NCI-H1417 (cell line): ENCODE measurements around the gene STAT2.
"Not testable (repeated sequence)": the region's sequence is repeated elsewhere in the genome, so short reads cannot be mapped to it uniquely, and the experiment has no call there.

Experiments used
- DNase-seq, 3 experiments: peaks; one replicate each; lab custom pipeline; 2025; lab: John Stamatoyannopoulos, UW

Gene STAT2

DNA sequence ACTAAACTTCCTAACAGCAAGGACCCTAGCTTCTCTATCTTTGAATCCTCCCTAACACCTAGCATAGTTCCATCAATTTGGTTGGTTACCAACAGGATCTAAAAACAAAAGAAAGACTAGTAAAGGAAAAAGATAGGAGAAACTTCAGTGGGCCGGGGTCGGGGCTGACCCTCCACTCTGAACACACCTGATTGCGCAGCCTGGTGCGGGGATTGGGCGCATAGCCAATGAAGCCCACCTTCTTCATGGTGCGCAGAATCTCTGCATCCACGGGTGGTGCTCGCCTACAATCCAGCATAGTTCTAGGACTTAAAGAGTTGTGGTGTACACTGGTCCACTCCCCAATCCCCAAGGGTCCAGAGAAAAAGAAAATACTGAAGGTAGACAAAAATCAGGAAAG lies 33.8 kb downstream of the STAT2 start:
- DNase-seq: no peak

DNA sequence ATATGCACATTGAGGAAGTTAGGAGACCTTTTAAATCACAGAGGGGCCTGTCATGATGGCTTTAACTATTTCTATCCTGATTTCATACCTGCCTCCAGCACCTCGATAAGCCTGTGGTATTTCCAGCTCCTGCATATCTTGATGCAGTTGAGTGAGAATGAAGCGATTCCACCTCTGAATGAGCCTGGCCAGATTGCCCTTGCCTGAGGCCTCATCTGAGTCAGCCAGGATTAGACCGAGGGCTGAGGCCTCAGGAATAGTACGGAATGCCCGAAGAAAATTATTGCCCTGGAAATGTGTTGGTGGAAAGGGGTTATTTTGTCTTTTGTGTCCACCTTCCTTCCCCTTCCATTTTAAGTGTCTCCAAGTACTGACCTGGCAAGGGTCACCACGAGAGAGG lies 35.7 kb downstream of the STAT2 start:
- DNase-seq: no peak

DNA sequence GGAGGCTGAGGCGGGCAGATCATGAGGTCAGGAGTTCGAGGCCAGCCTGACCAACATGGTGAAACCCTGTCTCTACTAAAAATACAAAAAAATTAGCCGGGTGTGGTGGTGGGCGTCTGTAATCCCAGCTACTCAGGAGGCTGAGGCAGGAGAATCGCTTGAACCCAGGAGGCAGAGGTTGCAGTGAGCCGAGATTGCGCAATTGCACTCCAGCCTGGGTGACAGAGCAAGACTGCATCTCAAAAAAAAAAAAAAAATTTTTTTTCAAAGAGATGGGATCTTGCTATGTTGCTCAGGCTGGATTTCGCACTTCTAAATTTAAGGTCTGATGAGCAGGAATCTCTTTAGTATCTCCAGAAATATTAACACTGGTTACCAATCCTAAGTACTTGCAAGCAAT lies 38.3 kb downstream of the STAT2 start:
- DNase-seq: not testable (repeated sequence)

DNA sequence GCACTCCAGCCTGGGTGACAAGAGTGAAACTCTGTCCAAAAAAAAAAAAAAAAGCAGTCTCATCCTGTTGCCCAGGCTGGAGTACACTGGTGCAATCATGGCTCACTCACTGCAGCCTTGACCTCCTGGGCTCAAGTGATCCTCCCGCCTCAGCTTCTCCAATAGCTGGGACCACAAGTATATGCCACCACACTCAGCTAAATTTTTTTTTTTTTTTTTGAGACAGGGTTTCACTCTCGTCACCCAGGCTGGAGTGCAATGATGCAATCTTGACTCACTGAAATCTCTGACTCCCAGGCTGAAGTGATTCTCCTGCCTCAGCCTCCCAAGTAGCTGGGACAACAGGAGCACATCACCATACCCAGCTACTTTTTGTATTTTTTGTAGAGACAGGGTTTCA lies 38.9 kb downstream of the STAT2 start:
- no peak for DNase-seq

DNA sequence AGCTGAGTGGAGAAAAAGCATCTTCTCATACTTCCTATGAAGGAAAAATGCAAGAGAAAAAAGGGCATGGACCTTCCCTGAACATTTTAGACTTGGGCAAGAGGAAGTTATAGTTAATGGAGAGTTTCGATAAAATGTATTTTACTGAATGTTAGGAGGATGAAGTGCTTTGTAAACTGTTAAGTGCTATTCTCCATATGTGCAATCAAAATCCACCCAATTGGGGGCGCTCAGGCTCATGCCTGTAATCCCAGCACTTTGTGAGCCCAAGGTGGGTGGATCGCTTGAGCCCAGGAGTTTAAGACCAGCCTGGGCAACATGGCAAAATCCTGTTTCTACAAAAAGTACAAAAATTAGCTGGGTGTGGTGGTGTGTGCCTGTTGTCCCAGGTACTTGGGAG lies 42.2 kb downstream of the STAT2 start:
- no peak for DNase-seq

DNA sequence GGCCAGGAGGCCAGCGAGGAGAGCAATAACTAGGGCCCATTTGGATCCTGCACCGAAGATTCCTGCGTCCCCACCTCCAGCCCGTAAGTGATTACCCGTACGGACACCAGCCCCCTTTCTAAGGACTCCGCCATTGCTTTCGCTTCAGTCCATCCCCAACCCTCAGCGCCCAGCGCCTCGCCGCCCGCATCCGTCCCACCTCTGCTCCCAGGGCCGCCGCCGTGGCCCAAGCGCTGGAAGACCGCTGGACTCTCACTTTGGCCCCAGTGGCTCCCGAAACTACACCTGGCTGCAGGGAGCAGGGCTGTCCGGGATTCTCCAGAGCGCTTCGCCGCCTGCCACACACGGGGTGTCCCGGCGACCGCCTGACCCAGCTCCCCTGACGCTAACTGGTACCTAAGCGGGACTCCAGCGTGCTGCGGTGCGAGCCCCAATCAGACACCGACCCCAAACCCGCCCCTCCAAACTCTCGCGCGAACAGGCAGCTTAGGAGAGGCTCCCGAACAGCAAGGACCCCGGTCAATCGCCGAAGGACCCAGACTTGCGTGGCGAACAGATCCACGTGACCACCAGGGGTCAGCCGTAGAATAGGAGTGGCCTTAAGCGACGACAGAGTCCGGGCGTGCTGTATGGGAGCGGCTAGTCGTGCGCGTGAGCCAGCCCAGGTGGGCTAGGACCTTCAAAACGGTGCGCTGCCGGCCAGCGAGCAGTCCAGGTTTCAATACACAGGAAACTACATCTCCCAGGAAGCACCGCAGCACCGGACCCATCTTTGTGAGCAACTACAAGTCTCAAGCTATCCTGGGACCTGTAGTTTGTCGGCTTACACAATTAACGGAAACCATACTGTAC lies 44.1 kb downstream of the STAT2 start, which contains the start of gene CNPY2:
CNPY2 (minus strand) TSS at position 367 of the 852 bp plus-strand sequence. CDS start 771 bp downstream, outside the sequence.
- DNase-seq: peak; percentile 98 to 99 (median 98)

DNA sequence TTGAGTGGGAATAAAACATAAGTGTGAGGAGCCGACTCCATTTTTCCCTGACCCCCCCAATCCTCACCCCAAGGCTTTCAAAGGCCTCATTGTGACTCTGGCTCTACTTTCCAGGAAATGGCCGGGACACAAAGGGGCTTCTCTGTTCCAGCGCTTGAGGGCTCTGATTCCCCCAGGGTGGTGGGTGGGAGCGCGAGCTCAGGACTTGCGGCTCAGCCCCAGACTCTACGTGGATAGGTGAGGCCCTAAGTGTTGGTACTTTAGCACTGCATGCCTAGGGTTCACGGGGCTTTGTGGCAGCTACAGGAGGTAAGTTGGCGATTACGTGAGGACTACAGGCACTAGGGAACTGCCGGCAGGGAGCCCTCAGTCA lies 44.7 kb downstream of the STAT2 start:
- peak in 1 of 3 experiments; percentile 69 for DNase-seq

DNA sequence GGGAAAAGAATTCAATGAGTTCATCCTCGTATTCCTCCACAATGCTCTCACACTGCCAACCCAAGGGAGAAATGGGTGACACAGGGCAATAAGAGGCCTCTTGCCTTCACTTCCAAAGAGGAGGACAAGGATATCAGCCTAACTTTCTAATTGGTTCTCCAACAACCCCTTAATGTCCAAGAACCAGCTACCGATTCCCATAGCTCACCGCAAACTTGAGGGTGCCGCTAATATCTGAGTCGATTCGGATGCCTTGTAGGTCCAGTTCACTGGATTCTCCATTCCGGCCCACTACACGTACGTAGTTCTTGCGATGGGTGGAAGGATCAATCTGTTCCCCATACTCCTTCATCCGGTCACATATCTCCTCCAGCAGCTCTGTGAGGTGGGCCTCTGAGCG lies 48.9 kb downstream of the STAT2 start:
- DNase-seq: no peak

DNA sequence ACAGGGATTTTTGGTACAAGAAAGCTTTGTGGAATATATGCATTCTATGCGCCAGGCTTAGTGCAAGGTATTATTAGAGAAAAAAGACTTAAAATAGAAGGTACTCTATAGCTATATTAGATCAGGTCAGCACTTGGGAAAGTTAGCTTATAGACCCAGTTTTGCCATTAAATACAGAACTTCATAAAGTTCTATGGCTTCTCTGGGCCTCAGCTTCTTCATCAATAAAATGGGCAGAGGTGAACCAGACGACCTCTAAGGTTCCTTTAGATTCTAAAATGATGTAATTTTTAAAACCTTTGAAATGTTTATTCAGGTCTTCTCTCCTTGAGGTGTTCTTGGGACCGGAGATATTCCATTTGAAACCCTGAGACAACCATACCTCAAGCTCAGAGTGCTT lies 51.2 kb downstream of the STAT2 start:
- no peak for DNase-seq

DNA sequence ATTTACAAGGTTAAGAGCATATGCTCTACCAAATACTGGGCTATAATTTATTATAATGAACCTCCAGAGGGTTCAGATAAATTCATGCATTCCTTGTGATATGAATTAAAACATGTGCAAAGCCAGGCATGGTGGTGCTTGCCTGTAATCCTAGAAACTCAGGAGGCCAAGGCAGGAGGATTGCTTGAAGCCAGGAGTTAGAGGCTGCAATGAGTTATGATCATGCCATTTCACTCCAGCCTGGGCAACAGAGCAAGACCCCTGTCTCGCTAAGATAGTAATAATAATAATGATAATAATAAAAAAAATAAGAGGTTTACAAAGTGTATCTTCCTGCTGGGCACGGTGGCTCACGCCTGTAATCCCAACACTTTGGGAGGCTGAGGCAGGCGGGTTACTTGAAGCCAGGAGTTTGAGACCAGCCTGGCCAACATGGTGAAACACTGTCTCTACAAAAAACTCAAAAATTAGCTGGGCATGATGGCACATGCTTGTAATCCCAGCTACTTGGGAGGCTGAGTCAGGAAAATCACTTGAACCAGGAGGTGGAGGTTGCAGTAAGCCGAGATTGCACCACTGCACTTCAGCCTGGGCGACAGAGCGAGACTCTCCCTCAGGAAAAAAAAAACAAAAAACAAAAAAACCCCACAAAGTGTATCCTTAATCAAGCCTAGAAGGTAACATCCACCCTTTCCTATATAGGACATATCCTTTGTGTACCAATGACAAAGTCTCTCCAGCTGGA lies 52.5 kb downstream of the STAT2 start:
- no peak for DNase-seq

DNA sequence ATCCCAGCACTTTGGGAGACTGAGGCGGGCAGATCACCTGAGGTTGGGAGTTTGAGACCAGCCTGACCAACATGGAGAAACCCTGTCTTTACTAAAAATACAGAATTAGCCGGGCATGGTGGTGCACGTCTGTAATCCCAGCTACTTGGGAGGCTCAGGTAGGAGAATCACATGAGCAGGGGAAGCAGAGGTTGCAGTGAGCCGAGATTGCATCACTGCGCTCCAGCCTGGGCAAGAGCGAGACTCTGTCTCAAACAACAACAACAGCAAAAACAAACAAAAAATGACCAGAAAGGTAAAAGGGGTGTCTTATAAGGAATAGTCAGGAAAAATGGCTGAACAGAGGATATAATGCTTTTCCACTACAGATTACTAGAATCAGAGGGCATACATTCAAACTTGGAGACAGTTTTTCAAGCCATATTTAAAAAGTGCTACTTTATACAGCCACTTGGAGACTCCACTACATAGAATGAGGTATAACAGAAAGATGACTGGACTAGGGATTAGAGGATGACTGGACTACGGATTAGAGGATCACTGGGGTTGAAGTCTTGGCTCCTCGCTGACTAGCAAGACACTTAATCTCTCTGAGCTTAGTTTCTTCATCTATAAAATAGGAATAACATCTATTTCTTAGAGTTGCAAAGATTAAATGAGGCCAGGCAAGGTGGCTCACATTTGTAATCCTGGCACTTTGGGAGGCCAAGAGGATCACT lies 54.9 kb downstream of the STAT2 start:
- no peak for DNase-seq

DNA sequence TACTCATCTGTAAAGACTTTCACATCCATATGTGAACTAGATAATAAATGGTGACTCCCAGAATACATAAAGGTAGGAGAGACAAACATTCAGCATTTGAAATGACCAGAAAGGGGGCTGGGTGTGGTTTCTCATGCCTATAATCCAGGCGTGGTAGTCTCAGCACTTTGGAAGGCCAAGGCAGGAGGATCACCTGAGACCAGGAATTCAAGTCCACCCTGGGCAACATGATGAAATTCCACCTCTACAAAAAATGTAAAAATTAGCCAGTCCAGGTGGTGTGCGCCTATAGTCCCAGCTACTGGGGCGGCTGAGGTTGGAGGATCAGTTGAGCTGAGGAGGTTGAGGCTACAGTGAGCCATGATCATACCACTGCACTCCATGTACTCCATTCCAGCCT lies 55.6 kb downstream of the STAT2 start:
- no peak for DNase-seq

DNA sequence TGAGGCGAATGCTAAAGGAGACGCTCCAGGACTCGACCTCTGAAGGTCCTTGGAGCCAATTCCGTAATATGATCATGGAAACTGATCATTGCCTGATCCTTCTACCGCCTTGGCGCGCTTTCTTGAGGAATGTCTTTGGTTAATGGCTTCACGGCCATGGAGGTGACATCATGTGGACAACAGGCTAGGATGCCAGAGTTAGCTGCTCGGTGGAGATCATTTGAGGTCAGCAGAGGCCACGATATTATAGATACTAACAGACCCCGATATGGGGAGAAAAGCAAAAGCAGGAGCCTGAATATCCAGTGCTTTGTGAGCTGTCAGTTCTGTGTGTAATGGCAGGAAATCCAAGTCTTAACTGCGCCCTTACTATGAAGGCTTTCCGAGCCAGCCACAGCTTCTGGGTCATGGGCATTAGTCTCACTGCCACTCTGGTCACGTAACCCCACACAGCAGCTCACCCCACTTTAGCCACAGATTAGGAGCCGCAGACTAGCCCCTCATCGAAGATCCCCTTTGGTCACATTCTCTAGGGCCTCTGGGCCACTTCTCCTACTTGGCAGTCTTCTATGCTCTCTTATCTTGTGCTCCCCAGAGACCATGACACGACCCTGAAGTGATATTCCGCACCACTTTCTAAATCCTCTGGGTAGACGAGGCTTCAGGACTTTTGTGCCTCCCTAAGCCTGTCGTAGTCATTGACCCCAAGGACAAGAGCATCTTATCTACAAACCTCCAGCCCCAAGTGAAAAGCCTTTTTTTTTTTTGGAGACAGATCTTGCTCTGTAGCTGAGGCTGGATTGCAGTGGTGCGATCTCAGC lies 59.1 kb downstream of the STAT2 start:
- DNase-seq: no peak

DNA sequence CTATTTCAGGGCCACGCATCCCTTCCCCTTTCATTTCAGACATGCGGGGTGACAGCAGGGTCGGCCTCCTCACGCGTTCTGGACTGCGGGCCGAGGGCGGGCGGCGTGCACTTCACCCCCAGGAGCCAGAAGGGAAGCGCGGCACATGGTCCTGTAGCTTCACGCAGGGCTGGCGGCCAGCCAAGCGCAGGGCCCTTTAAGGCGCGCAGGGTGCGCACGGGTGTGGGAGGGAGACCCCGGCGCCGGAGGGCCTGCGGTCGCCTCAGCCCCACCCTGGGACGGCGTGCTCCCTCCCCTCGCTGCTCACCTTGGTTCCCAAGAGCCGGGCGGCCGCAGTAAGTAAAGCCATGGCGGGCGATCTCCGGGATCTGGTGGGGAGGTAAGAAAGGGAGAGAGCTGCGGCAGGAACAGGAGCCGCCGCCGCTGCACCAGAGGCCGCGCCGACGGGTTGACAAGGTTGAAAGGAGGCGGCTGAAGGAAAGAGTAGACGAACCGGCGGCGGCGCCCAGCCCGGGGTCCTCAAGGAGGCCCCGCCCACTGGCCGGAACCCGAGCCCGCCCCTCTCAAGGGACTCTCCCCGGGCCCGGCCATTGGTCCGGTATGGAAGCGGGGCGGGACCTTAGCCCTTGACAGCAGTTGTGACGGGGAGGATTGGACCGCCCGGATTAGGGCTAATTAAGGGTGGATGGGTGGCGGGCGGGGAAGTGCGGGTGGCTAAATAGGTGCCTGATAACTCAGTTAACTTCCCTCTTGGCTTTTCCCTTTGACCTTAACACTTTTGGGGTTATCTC lies 59.9 kb downstream of the STAT2 start, which contains the start of gene CS:
CS (minus strand) TSS at position 478 of the 791 bp plus-strand sequence; CDS start at position 349, 129 bp downstream.
- DNase-seq: peak; percentile 99 to 100 (median 99)

DNA sequence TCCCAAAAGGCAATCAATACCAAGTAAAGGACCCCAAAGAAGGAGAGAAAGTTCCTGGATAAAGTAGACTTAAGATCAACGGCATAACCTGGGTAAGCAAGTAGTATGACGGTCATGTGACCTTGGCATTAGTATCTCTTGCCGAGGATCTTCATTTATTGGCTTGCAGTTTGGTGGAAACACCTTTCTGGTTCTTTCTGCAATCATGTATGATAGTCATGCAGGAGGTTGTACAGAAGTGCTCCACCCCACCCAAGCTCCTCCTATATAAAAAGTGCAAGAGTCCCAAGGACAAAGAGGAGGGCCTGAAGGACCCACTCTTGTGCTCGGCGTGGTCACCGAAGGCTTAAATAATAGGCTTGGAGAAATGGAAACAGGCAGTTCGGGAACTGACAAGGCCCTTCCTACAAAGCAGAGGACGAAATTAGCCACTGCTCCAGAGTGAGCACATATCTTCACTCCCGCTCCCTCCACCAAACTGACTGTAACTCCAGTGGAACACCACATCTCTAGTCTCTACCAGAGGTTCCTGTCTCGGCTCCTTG lies 60.5 kb downstream of the STAT2 start:
- DNase-seq: peak in 1 of 3 experiments; percentile 42

DNA sequence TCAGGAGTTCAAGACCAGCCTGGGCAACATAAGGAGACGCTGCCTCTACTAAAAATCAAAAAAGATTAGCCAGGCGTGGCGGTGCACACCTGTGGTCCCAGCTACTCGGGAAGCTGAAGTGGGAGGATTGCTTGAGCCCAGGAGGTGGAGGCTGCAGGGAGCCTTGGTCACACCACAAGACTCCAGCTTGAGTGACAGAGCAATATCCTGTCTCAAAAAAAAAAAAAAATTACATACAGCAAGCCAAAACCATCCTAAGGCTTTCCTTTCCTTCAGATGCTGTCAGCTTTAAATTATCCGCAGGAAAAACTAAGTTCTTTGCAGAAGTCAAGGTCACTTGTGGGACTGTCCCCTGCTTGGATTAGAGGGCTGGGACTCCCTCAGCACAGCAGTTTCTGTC lies 61.1 kb downstream of the STAT2 start:
- DNase-seq: no peak

DNA sequence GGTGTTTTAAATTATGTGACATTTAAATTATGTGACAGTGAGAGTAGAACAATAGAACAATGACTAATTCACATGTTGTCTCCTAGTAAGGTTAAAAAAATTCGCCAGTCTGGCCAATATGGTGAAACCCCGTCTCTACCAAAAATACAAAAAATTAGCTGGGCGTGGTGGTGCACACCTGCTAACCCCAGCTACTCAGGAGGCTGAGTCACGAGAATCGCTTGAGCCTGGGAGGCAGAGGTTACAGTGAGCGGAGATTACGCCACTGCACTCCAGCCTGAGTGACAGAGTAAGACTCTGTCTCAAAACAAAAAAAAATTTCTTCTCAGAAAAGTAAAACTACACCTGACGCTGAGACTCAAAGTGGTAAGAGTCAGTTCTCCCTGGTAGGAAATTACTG lies 62.5 kb downstream of the STAT2 start:
- no peak for DNase-seq

DNA sequence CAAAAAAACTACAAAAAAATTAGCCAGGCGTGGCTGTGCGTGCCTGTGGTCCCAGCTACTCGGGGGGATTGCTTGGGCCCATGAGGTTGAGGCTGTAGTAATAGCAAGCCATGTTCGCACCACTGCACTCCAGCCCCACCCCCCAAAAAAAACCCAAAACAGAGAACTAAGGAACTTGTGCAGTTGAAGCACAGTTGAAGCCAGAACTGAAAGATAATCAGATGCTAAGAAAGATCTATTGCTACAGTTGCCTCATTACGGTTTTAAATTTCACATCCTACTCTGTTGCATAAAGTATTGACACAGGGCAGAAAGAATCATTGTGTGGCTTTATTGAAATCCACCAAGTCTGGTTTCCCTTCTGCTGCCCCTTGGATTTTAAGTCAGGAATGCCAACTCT lies 63.6 kb downstream of the STAT2 start:
- no peak for DNase-seq

DNA sequence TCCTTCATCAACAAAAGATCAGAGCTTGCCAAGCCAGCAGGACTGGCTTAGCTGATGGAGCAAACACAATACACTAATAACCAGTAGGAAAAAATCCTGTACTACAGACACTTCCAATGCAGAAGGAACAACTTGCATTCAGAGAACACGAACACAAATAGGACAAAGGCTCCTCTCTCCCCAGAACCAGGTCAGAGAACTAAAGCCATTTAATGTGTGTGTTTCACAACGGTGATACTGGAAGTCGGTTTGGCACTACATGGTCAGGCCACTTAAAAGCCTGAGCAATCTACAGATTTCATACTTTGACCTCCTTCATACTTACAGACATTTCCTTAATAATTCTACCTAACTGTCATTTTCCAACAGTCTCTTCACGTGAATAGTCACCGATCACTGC lies 66.1 kb downstream of the STAT2 start:
- DNase-seq: no peak
